ENCODE results near the gene ATP5F1C.
"Not testable (repeated sequence)": the region's sequence is repeated elsewhere in the genome, so short reads cannot be mapped to it uniquely, and the experiment has no call there.

Gene ATP5F1C

DNA sequence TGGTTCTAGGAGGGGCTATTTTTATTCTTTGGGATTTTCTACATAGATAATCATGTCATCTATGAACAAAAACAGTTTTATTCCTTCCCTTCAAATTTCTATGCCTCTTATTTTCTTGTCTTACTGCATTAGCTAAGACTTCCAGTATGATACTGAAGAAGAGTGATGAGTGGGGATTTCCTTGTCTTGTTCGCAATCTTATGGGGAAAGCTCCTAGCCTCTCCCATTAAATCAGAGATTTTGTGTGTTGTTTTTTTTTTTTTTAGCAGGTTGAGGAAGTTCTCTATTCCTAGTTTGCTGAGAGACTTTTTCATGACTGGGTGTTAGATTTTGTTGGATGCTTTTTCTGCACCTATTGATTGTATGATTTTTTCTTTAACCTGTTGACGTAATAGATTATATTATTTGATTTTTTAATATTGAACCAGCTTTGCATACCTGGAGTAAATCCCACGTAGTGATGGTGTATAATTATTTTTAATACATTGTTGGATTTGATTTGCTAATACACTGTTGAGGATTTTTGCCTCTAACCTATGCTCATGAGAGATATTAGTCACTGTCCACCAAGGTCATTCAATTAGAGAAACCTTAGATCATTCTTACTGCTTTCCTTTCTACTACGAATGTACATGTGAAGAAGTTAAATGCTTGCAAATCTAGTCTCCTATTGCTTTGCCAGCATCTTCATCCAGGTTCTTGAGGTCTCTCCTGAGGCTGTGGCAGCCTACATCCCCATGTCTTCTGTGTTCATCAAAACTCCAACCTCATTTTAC, 6.5 kb downstream of the ATP5F1C start:
- DNase-seq = no peak

DNA sequence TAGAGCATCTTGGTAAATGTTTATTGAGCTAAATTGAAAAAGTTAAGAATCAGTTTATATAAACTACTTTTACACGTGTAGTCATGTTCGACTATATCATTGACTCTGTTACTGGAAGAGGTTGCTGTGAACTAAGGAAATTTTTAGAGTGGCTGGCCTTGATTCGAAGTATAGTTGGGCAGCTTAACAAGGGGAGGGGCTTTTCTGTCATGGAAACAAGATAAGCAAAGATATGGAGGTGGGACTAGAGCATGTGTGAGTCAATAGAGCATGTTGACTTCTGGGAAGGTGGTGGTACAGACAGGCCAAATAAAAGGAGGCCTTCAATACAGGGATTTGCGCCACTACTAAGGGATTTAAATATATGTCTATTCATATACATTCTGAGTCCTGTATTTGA, 7.6 kb downstream of the ATP5F1C start:
- no peak for DNase-seq

DNA sequence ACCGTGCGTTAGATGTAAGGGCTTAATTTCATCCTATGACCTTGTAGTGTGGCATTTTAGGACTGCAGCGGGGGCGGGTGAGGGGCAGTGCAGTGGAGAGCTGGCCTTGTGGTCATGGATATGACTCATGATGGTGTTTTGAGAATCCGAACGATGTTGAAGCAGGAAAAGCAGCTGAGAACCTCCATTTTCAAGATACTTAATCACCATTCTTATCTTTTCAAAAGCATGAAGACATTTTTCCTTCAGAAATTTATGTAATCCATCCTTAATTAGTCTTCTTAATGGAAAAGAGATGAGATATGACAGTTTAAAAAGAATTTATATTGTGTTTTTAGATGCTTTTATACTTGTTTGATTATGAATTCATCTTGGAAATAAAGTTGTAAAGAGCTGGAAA, 9.6 kb downstream of the ATP5F1C start:
- peak; percentile 25 for DNase-seq

DNA sequence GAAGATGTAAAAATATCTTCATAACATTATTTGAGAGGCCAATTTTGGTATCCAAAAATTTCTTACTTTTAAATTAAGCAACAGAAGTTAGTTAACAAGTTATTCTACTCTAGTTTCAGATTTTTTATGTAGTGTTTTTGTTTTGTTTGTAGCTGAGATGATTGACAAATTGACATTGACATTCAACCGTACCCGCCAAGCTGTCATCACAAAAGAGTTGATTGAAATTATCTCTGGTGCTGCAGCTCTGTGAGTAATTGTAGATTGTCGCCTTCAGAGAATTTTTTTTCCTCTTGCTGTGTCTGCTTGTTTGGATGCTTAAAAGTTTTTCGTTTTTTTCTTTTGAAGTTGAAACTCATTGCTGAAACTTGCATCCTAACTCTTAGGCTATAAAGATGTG, 14.6 kb downstream of the ATP5F1C start:
- DNase-seq = no peak

DNA sequence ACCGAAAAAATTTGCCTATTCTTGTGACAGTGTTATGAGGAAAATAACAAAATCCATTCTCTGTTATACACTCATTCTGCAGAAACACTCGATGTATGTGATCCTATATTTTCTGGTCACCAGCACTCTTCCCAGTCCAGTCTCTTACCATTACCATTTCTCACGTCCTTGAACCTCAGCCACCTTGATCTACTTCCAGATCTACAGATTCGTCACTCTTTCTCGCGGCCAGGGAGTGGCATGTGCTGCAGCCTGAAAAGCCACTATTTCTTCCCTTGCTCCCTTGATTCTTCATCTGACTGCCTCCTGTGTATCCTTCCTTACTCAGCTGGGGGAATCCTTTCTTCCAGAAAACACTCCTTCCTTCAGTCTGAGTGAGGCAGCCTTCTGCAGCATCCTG, 16.2 kb downstream of the ATP5F1C start:
- DNase-seq = no peak

DNA sequence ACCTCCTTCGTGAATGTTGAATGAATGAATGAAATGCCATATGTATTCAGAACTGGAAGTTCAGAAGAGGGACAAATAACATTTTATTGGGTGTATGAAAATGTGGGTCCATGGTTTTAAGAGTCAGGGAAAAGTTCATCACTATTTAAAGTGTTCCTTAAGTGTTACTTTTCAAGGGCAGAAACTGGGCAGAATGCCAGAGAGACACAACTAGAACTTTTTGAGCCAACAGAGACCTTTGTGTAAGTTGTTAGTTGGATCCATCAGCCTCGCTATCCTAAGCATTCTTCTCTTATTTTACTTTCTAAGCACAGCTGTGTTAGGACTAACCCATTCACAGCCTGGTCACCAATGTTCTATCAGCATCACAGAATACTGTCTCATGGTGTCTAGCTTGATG, 16.8 kb downstream of the ATP5F1C start:
- DNase-seq = no peak

DNA sequence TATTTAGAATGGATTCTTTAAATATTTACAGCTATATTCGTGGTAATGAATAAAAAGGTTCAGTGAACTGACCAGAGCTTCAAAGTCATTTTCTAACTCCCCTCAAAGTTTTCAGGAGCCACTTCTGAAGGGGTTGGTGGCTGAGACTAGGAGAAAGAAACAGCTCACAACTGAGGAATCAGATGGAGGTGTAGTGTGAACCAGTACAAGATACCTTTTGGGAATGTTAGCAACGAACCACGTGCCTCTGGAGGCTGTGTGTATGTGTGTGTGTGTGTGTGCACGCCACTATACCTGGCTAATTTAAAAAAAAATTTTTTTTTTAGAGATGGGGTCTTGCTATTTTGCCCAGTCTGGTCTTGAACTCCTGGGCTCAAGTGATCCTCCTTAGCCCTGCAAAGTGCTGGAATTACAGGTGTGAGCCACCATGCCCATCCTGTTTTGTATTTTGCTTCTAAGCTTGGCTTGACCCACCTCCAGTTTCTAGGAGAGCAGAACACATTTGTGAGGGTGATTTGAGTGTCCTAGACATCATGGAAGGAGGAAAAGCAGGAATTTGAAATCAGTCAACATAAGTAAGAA, 20.8 kb downstream of the ATP5F1C start:
- DNase-seq = no peak

DNA sequence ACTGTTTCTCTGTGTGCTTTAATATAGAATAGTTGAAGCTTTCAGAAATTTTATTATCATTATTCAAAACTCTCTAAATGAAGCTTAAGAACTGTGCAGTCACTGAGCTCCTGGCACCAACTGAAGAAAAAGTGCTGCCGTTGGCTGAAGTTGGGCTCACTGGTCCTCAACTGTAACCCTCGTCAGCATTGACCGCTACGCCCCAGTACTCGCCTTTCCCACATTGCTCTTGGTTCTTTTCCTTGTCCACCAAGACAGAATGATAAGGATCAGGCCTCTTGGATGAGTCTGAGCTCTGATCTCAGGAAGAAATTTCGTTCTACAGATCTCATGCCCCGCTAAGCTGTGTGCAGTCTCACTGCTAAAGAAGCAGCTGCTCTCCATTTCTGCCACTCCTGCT, 22.5 kb downstream of the ATP5F1C start:
- no peak for DNase-seq

DNA sequence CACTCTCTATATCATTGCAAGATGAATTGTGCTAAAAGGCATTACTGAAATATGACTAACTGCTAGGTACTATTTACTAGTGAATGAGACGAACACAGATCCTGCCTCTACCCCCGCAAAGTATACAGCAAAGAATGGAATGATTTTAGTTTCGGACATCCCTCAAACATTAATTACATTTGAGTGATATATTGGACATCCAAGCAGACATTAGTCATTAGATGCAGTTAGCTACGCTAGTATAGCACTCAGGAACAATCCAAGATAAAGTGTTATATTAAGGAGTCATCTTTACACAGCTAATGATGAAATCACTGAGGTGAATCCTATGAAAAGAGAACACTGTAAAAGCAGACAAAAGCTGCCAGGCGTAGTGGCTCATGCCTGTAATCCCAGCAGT, 23.0 kb downstream of the ATP5F1C start:
- no peak for DNase-seq

DNA sequence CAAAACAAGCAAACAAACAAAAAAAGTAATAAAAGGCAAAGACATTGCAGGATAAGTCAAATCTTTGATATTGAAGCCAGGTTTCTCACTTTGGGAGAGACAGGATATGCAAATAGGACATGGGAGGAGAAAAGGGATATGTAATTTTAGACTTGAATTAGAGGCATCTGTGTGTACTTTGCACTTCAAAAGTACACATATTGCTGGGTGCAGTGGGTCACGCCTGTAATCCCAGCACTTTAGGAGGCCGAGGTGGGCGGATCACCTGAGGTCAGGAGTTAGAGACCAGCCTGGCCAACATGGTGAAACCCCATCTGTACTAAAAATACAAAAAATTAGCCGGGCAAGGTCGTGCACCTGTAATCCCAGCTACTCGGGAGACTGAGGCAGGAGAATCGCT, 23.8 kb downstream of the ATP5F1C start:
- not testable (repeated sequence) for DNase-seq

DNA sequence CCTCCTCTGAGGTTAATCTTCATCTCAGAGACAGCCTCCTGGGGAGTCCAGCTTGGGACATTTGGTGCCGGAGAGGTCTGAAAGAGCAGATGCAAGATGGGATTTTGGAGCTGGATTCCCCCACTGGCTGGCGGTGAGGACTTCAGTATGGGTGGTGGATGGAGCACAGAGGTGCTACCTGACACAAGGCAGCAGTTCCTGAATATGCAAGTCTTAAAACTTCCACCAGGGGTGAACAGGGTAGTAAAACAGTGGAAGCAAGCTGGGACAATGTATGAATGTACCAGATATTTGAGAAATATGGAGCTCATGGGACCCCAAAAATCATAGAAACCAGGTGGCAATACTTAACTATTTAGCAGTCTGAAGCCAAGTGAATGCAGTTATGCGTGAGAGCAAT, 25.5 kb downstream of the ATP5F1C start:
- no peak for DNase-seq

DNA sequence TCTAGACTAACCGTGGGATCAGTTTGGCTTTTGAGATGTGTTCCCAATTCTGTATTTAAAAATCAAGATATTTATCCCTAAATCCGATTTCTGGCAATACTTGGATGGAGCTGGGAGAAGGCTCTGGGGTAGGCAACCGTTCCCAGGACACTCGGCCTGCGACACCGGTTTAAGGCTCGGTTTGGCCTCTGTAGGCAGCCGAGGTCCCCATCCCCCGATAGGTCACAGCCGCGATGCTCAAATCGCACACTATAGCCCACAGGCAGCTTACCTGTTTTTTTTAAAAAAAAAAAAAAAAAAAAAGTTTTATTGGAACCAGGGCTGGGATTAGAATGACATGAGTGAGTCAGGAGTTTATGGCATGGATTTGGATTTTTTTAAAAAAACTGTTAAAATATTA, 29.6 kb downstream of the ATP5F1C start:
- no peak for DNase-seq

DNA sequence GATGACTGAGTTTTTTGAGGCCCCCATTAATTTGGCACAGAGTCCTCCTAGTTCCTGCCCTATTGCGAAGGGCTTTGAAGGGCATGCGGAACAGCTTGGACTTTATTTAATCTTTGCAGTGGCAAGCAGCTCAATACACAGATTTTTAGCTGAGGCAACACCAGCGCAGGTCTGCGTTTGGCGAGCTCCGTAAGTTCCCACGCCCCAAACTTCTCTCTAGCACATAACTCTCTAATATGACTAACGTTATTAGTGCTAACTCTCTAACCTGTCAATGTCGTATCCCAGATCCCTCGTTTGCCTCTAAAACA, 30.0 kb downstream of the ATP5F1C start:
- no peak for DNase-seq

DNA sequence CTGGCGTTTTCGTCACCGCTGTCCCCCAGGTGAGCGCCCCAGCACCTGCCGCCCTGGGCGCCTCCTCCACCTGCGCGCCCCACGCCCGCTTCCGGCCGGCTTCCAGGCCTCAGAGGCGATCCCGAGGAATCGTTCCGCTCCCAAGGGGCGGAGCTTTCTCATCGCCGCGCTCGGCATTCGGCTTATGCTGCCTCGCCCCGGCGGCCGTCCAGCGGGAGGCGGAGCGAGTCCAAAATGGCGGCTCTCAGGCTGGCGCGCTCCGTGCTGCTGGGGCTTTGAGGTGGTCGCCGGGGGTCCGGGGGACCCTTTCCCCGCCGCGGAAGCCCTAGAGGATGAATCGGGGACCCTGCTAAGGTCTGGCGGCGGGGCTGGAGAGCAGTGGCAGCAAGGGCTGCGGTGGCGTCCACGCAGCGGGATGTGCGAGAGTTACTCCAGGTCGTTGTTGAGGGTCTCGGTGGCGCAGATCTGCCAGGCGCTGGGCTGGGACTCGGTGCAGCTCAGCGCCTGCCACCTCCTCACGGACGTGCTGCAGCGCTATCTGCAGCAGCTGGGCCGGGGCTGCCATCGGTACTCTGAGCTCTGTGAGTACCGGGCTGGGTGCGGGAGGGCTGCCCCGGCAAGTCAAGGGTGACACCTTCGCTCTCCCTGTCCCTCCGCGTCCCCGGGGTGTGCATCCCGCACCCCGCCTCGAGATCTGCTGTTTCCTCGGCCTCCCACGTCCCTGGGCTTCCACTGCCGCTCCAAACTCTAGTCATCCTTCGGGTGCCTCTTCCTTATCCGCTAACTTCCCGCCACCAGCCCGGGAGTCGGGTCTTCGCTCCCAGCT, 30.5 kb downstream of the ATP5F1C start, which contains the start of gene TAF3:
Gene TAF3, plus strand, starts transcription at position 211 of the 826 bp plus-strand sequence. Its CDS starts 205 bp downstream, at position 416.
- DNase-seq = peak; percentile 58

DNA sequence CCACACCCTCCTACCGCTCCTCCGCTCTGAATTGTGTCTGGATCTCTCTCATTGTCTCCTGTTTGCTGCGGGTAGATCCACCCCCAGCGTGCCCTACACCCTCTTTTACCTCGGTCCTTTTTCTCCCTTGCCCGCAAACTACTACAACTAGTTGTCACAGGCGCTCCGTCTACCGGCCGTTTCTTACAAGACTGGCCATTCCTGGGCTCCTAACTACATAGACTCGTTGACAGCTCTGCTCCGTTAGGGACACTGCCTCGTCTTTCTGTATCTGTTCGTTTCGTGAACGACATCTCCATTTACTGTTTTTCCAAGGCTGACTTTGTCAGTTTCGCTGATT, 31.1 kb downstream of the ATP5F1C start:
- no peak for DNase-seq

DNA sequence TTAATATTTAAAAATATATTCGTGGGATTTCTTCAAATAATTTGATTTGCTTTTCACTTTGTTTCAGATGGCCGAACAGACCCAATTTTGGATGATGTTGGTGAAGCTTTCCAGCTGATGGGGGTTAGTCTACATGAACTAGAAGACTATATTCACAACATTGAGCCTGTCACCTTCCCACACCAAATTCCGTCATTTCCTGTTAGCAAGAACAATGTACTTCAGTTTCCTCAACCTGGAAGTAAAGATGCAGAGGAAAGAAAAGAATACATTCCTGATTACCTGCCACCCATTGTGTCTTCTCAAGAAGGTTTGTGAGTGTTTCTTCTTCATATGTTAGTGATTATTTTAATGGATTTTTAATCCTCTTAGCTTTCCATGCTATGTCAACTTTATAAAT, 36.3 kb downstream of the ATP5F1C start:
- DNase-seq = no peak

DNA sequence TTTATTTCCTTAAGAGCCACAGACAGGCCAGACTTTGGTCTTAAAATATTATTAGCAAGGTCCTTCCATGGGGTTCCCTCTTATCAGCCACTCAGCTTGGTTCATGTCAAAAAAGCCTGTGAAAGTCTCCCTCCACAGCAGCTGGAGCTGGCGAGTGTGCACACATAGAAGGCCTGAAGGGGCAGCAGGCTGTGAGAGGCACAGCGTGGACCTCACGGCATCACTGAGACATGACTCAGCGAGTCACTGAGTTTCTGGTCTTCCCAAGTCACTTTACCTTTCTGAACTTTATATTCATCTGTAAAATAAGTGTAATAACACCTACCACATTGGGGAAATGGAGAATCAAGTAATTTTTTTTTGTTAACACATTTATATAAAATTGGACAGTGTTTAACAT, 39.0 kb downstream of the ATP5F1C start:
- DNase-seq = no peak

DNA sequence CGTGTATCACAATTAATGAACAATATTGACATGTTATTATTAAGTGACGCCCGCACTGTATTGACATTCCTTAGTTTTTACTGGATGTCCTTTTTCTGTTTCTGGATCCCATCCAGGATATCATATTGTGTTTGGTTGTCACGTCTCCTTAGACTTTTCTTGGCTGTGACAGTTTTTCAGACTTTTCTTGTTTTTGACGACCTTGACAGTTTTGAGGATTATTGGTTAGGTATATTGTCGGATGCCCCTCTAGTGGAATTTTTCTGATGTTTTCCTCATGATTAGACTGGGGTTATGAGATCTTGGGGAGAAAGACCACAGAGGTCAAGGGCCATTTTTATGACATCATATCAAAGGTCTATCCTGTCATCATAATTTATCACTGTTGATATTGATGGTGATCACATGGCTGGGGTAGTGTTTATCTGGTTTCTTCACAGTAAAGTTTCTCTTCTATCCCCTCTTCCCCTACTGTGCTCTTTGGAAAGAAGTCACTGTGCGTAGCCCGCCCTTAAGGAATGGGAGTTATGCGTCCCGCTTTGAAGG, 41.4 kb downstream of the ATP5F1C start:
- no peak for DNase-seq

DNA sequence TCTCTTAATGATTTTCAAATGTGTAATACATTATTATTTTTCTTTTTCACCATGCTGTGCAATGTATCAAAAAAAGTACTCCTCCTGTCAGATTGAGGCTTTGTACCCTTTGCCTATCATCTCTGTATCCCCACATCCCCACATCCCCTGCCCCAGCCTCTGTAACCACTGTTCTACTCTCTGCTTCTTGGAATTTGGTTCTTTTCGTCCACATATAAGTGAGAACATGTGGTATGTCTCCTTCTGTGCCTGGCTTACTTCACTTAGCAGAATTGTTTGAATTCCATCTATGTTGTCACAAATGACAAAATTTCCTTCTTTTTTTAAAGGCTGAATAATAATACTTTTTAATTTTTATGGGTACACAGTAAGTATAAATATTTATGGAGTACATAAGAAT, 44.1 kb downstream of the ATP5F1C start:
- DNase-seq = no peak

DNA sequence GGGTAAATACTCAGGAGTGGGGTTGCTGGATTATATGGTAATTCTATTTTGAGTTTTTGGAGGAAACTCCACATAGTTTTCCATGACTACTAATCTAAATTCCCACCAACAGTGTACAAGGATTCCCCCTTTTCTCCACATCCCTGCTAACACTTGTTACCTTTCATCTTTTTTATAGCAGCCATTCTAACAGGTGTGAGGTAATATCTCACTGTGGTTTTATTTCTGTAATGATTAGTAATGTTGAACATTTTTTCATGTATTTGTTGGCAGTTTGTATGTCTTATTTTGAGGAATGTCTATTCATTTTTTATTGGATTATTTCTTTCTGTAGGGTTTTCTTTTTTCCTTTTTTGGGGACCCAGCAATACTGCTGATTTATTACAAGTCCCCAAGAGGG, 45.2 kb downstream of the ATP5F1C start:
- DNase-seq = no peak

DNA sequence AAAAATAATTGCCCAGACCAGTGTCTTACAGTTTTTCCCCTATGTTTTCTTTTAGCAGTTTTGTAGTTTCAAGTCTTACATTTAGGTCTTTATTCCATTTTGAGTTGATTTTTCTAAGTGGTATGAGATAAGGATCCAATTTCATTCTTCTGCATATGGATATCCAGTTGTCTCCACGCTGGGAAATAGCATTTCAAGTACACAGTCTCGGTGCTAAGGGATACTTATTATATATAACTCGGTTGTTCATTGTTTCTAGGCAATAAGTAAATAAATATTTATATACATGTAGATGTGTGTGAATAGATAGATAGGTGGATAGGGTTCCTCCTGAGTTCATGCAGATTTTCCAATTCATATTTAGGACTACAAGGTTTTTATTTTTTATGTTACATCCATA, 46.3 kb downstream of the ATP5F1C start:
- no peak for DNase-seq

DNA sequence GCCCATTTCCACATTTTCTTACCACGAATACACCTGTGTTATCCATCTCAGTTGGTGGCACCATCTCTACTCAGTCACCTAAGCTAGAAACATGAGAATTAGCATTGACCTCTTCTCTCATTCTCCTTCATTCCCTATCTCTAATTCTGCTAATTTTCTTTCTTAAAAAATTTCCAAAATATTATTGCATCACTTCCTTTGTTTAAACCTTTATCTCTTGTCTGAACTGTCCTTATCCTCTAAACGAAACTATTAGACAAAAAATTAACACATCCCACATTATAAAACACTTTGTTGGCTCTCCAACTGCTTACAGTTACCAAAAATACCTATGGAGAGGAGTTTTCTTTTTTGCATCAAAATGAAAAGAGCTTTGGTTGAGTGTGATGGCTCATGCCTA, 48.6 kb downstream of the ATP5F1C start:
- no peak for DNase-seq

DNA sequence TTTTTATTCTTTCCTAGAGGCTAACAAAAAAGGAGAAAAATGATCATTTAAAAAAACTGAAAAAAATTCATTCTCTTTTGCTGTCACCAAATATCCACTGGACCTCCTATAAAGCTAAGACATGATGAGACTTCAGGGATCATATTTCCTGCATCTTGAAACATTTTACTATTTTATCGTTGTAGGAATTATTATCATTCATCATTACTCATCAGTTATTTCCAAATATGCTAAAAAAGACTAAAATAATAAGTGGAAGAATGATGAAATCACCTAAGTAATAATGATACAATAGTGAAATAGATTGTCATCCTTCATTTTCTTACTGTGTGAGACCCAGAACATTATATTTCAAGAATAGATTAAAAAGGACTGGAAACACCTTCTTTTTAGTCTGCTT, 58.6 kb downstream of the ATP5F1C start:
- DNase-seq = no peak

DNA sequence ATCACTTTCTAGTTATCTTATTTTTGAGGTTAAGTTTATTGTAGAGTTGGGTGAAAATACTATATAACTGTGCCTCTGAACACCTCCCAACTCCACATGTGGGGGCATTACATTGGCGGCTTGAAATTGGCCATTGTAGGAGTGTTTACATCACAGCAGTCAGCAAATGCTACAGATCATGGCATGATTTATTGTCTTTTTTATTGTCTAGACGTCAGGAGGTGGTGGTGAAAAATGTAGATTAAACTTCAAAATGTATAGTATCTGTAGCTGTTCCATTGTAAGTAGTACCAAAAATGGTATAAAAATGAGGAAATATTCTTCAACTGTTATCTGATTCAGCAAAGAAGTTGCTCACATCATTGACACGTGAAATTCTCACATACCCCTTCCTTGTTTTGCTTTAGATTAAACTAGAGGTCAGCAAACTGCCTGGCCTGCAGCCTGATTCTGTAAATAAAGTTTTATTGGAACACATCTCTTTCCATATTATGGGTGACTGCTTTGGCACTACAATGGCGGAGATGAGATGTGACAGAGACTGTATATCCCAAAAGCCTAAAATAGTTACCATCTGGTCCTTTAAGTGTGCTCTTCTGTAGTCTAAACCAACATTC, 65.4 kb downstream of the ATP5F1C start:
- DNase-seq = no peak

All from T1000 (cell line).